Measurements from ENCODE around the gene ZFAND6. TPM values are rescaled to one million over a fixed set of nuclear protein-coding genes. Genes with fewer than 3 reads are reported as not detected.

Gene ZFAND6
- polyA plus RNA-seq, 3 donors from 2014 or later = 136 to 143 (median 136) TPM

- Mint-ChIP-seq H3K9me3 (no peaks in the 10 kb centered on the region), H3K27ac (peak overlapping the region; percentile 89 to 96 (median 93)), H3K27me3 (ENCODE audit: low read depth in 3 of 3) (peaks cover 6 to 17% (median 10%) of the 10 kb centered on the region in 3 donors), H3K4me1 (peaks cover 42 to 60% of the 10 kb centered on the region in 2 donors), H3K36me3 (no peaks in the 10 kb centered on the region), H3K4me3 (peak overlapping the region; percentile 88 to 94 (median 91))
- DNase-seq = peak in 1 of 3 donors; percentile 11
These were observed 1.0 kb downstream of the ZFAND6 start for GRCh38 chr15:80060356-80061006.

DNA sequence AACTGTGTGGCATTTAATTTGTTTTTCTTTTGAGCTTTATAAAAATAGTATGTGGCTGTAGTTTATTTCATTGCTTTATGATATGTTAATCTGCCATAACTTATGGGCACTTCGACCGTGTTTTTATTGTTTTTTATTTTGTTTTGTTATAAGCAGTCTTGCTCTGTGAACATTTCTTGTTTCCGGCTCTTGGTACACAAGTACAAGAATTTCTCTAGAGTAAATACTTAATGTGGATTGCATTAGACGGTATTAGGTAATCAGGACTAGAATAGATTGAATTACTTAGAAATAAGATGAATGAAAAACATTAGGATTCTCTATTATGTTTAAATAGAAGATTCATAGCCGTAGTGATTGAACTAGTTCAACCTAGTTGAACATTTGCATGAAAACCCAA lies 2.1 kb downstream of the ZFAND6 start:
- H3K4me3 Mint-ChIP-seq = peak overlapping the region; percentile 88 to 94 (median 91)
- no peaks in the 10 kb centered on the region for H3K9me3 Mint-ChIP-seq
- H3K36me3 Mint-ChIP-seq = no peaks in the 10 kb centered on the region
- H3K27me3 Mint-ChIP-seq (ENCODE audit: low read depth in 3 of 3) = peaks cover 6 to 17% (median 9%) of the 10 kb centered on the region in 3 donors
- peaks cover 43 to 61% of the 10 kb centered on the region in 2 donors for H3K4me1 Mint-ChIP-seq
- no peak for DNase-seq
- H3K27ac Mint-ChIP-seq = peak overlapping the region; percentile 57 to 96 (median 90)

DNA sequence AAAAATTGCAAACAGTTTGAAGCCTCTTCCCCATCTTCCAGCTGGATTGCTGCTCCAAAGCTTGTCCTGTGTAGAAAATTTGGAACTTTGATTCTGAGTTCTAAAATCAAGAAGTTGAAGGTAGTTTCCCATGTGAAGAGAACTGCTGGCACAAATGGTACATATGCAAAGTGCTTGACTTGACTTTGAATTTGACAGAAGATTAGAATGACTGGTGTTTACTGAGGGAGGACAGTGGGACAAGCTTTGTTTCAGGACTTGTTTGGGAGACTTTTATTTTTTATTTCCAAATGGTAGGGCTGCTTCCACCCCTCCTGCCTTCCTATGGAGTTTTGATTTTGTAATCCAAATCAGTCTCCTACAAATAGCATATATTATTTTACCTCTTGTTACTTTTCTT lies 7.4 kb downstream of the ZFAND6 start:
- Mint-ChIP-seq H3K4me3 (no peak overlapping the region), H3K27ac (no peak overlapping the region)

GRCh38 chr15:80068578-80068977 lies 9.1 kb downstream of the ZFAND6 start:
- Mint-ChIP-seq H3K27ac (no peak overlapping the region), H3K4me1 (peaks cover 55 to 80% of the 10 kb centered on the region in 2 donors), H3K36me3 (no peaks in the 10 kb centered on the region), H3K4me3 (no peak overlapping the region), H3K27me3 (ENCODE audit: low read depth in 3 of 3) (peaks cover 0 to 2% (median 1%) of the 10 kb centered on the region in 3 donors), H3K9me3 (no peaks in the 10 kb centered on the region)
- DNase-seq = no peak

More for the DNA sequence above, 7.4 kb downstream of the ZFAND6 start:
- H3K9me3 Mint-ChIP-seq = no peaks in the 10 kb centered on the region
- no peak for DNase-seq
- peaks cover 0 to 2% (median 1%) of the 10 kb centered on the region in 3 donors for H3K27me3 Mint-ChIP-seq (ENCODE audit: low read depth in 3 of 3)
- H3K4me1 Mint-ChIP-seq = peaks cover 51 to 76% of the 10 kb centered on the region in 2 donors
- H3K36me3 Mint-ChIP-seq = no peaks in the 10 kb centered on the region

- H3K27me3 Mint-ChIP-seq (ENCODE audit: low read depth in 3 of 3) = peaks cover 0 to 2% (median 0%) of the 10 kb centered on the region in 3 donors
- H3K4me3 Mint-ChIP-seq = no peak overlapping the region
- no peaks in the 10 kb centered on the region for H3K9me3 Mint-ChIP-seq
- peaks cover 52 to 84% of the 10 kb centered on the region in 2 donors for H3K4me1 Mint-ChIP-seq
- H3K36me3 Mint-ChIP-seq = no peaks in the 10 kb centered on the region
- H3K27ac Mint-ChIP-seq = no peak overlapping the region
- no peak for DNase-seq
These were observed 11.4 kb downstream of the ZFAND6 start for GRCh38 chr15:80070840-80071239.

DNA sequence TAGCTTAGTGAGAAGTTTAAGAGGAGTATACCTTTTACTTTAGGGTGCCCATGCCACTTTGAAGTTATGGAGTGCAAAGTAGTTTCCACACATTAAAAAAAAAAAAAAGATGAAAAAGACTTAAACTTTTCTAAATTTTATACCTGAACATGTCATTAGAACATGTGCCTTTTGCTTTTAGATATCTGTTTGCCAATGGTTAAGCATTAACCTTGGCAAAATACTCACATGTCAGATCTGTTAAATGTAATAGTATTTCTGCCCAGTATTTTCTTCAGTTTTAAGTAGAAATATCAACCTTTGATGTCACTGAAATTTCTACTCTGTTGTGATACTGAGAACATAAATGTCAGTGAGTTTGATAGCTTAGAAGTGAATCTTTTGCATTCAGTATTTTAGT lies 12.2 kb downstream of the ZFAND6 start:
- no peak overlapping the region for H3K27ac Mint-ChIP-seq

GRCh38 chr15:80072285-80072994 lies 13.0 kb downstream of the ZFAND6 start:
- Mint-ChIP-seq H3K4me1 (peaks cover 59 to 90% of the 10 kb centered on the region in 2 donors), H3K4me3 (peak overlapping the region; percentile 75 to 83 (median 81)), H3K27ac (peak overlapping the region; percentile 21 to 84 (median 71)), H3K36me3 (no peaks in the 10 kb centered on the region), H3K27me3 (ENCODE audit: low read depth in 3 of 3) (peaks cover 0 to 2% (median 0%) of the 10 kb centered on the region in 3 donors), H3K9me3 (no peaks in the 10 kb centered on the region)
- peak; percentile 54 to 57 (median 55) for DNase-seq

More for the DNA sequence above, 12.2 kb downstream of the ZFAND6 start:
- Mint-ChIP-seq H3K27me3 (ENCODE audit: low read depth in 3 of 3) (peaks cover 0 to 2% (median 0%) of the 10 kb centered on the region in 3 donors), H3K36me3 (no peaks in the 10 kb centered on the region), H3K4me3 (no peak overlapping the region), H3K4me1 (peaks cover 59 to 91% of the 10 kb centered on the region in 2 donors), H3K9me3 (no peaks in the 10 kb centered on the region)
- no peak for DNase-seq

DNA sequence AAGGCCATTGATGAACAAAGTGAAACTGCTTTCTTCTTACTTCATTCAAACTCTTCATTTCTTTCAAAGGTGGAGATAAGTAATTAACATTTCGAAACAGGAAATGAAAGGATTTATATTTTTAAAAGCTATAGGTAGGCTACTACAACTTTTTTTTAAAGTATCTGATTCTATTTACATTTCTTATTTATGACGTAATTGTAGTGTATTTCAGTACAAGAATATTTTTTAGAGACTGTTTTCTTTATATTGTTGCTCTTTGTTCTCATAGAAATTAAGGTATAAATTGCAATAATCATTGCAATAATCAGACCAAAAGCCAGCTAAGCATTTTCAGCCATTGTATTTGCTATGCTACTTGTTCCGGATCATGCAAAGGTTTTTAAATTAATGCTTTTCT lies 13.7 kb downstream of the ZFAND6 start:
- H3K36me3 Mint-ChIP-seq = no peaks in the 10 kb centered on the region
- peaks cover 63 to 94% of the 10 kb centered on the region in 2 donors for H3K4me1 Mint-ChIP-seq
- peak overlapping the region in 3 of 5 donors; percentile 5 to 75 (median 17) for H3K4me3 Mint-ChIP-seq
- peak overlapping the region in 3 of 6 donors; percentile 20 to 53 (median 27) for H3K27ac Mint-ChIP-seq
- H3K9me3 Mint-ChIP-seq = no peaks in the 10 kb centered on the region
- DNase-seq = no peak
- peaks cover 0 to 2% (median 0%) of the 10 kb centered on the region in 3 donors for H3K27me3 Mint-ChIP-seq (ENCODE audit: low read depth in 3 of 3)

- Mint-ChIP-seq H3K27ac (peak overlapping the region in 1 of 6 donors; percentile 61), H3K27me3 (ENCODE audit: low read depth in 3 of 3) (no peaks in the 10 kb centered on the region), H3K36me3 (no peaks in the 10 kb centered on the region), H3K9me3 (no peaks in the 10 kb centered on the region), H3K4me1 (peaks cover 56 to 78% of the 10 kb centered on the region in 2 donors), H3K4me3 (no peak overlapping the region)
- no peak for DNase-seq
These were observed 17.1 kb downstream of the ZFAND6 start for GRCh38 chr15:80076321-80077318.

DNA sequence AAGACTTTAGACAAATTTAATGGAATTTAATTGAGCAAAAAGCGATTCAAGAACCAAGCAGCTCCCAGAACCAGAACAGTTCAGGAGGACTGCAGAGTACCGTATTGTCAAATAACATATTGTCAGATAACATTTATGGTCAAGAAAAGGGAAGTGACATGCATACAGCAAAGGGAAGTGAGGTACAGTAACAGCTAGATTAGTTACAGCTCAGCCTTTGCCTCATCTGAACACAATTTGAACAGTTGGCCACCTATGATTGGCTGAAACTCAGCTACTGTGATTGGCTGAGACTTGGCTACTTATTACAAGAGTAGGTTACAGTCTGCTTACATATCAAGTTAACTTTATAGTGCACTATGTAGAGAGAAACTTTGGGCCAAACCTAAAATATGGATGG lies 21.9 kb downstream of the ZFAND6 start:
- H3K9me3 Mint-ChIP-seq = no peaks in the 10 kb centered on the region
- peaks cover 0 to 2% (median 0%) of the 10 kb centered on the region in 3 donors for H3K27me3 Mint-ChIP-seq (ENCODE audit: low read depth in 3 of 3)
- H3K4me3 Mint-ChIP-seq = no peak overlapping the region
- no peak for DNase-seq
- H3K27ac Mint-ChIP-seq = peak overlapping the region in 1 of 6 donors; percentile 28
- peaks cover 44 to 64% of the 10 kb centered on the region in 2 donors for H3K4me1 Mint-ChIP-seq
- H3K36me3 Mint-ChIP-seq = no peaks in the 10 kb centered on the region

DNA sequence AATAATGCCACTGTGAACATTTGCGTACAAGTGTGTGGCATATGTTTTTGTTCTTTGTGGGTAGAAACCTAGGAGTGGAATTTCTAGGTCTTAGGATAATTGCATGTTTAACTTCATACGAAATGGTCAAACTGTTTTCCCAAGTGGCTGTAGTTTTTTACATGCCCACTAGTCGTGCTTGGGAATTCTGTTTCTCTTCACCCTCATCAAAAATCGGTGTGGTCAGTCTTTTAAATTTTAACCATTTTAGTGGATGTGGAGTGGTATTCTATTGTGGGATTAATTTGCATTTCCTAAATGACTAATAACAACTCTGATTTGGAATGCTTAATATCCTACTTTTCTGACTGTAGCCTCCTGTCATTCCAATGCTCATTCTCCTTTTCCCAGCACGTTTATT lies 27.6 kb downstream of the ZFAND6 start:
- no peak overlapping the region for H3K4me3 Mint-ChIP-seq
- peaks cover 49 to 83% of the 10 kb centered on the region in 2 donors for H3K4me1 Mint-ChIP-seq
- no peaks in the 10 kb centered on the region for H3K9me3 Mint-ChIP-seq
- H3K36me3 Mint-ChIP-seq = no peaks in the 10 kb centered on the region
- peaks cover 0 to 2% (median 0%) of the 10 kb centered on the region in 3 donors for H3K27me3 Mint-ChIP-seq (ENCODE audit: low read depth in 3 of 3)
- DNase-seq = no peak
- no peak overlapping the region for H3K27ac Mint-ChIP-seq

- H3K4me1 Mint-ChIP-seq = peaks cover 44 to 78% of the 10 kb centered on the region in 2 donors
These were observed 30.6 kb downstream of the ZFAND6 start for GRCh38 chr15:80090041-80090440.

GRCh38 chr15:80090879-80091503 lies 31.5 kb downstream of the ZFAND6 start:
- Mint-ChIP-seq H3K27me3 (ENCODE audit: low read depth in 3 of 3) (peaks cover 0 to 4% (median 0%) of the 10 kb centered on the region in 3 donors), H3K9me3 (no peaks in the 10 kb centered on the region), H3K27ac (peak overlapping the region in 2 of 6 donors; percentile 29 to 38), H3K36me3 (no peaks in the 10 kb centered on the region), H3K4me3 (peak overlapping the region in 3 of 5 donors; percentile 11 to 23 (median 15)), H3K4me1 (peaks cover 48 to 85% of the 10 kb centered on the region in 2 donors)
- peak in 2 of 3 donors; percentile 10 to 19 for DNase-seq

More at GRCh38 chr15:80090041-80090440, 30.6 kb downstream of the ZFAND6 start:
- no peak for DNase-seq
- peaks cover 0 to 4% (median 0%) of the 10 kb centered on the region in 3 donors for H3K27me3 Mint-ChIP-seq (ENCODE audit: low read depth in 3 of 3)
- no peaks in the 10 kb centered on the region for H3K36me3 Mint-ChIP-seq
- no peaks in the 10 kb centered on the region for H3K9me3 Mint-ChIP-seq
- H3K27ac Mint-ChIP-seq = no peak overlapping the region
- no peak overlapping the region for H3K4me3 Mint-ChIP-seq
